MM.1S (cell line): ENCODE measurements around the gene CDYL2.
"Not testable (repeated sequence)": the region's sequence is repeated elsewhere in the genome, so short reads cannot be mapped to it uniquely, and the experiment has no call there.

ENCODE experiments used
- DNase-seq: peaks from one replicate; pipeline ENCODE4 v3.0.0-alpha.2; 2015
- H2AFZ ChIP-seq: fragments of 300-600 bp; sonication (generic); 2 replicates; pipeline ENCODE4 v1.6.0; 2016; ENCODE audit warnings: antibody characterized with exemption, low read length
- H3F3A ChIP-seq: fragments of 300-600 bp; sonication (generic); 2 replicates; pipeline ENCODE4 v1.6.1; 2016; ENCODE audit warnings: mild to moderate bottlenecking, antibody characterized with exemption, low read length, moderate library complexity, mixed read lengths; ENCODE audit not compliant: insufficient read depth
- H3K27ac ChIP-seq: fragments of 300-600 bp; sonication (generic); 2 replicates; pipeline ENCODE4 v1.5.1; 2016; ENCODE audit warnings: mild to moderate bottlenecking, low read length
- H3K27me3 ChIP-seq: fragments of 300-600 bp; sonication (generic); replicated peaks from 2 replicates; pipeline ENCODE4 v1.6.0; 2016; ENCODE audit warnings: low read length; ENCODE audit not compliant: insufficient read depth
- H3K36me3 ChIP-seq: fragments of 300-600 bp; sonication (generic); replicated peaks from 2 replicates; pipeline ENCODE4 v1.6.1; 2016; ENCODE audit warnings: mild to moderate bottlenecking, low read length, mixed read lengths; ENCODE audit not compliant: insufficient read depth
- H3K4me1 ChIP-seq: fragments of 300-600 bp; sonication (generic); 2 replicates; pipeline ENCODE4 v1.6.1; 2016; ENCODE audit warnings: low read length, mixed read lengths
- H3K4me2 ChIP-seq: fragments of 300-600 bp; sonication (generic); 2 replicates; pipeline ENCODE4 v1.6.0; 2016; ENCODE audit warnings: low read depth, low read length
- H3K4me3 ChIP-seq: fragments of 300-600 bp; sonication (generic); 2 replicates; pipeline ENCODE4 v1.5.1; 2016; ENCODE audit warnings: low read length, mixed read lengths
- H3K79me2 ChIP-seq: fragments of 300-600 bp; sonication (generic); 2 replicates; pipeline ENCODE4 v1.6.1; 2016; ENCODE audit warnings: mixed run types, low read length, mixed read lengths
- H3K9ac ChIP-seq: fragments of 300-600 bp; sonication (generic); 2 replicates; pipeline ENCODE4 v1.6.1; 2016; ENCODE audit warnings: low read length, mixed read lengths
- H3K9me2 ChIP-seq: fragments of 300-600 bp; sonication (generic); replicated peaks from 2 replicates; pipeline ENCODE4 v1.6.1; 2016; ENCODE audit warnings: mild to moderate bottlenecking, low read length, mixed read lengths; ENCODE audit not compliant: insufficient read depth
- H3K9me3 ChIP-seq: fragments of 300-600 bp; sonication (generic); replicated peaks from 2 replicates; pipeline ENCODE4 v1.6.1; 2016; ENCODE audit warnings: mild to moderate bottlenecking, low read length, mixed read lengths; ENCODE audit not compliant: insufficient read depth
- H4K20me1 ChIP-seq: fragments of 300-600 bp; sonication (generic); 2 replicates; pipeline ENCODE4 v1.6.1; 2016; ENCODE audit warnings: mild to moderate bottlenecking, low read length, moderate library complexity, mixed read lengths; ENCODE audit not compliant: insufficient read depth
- CTCF ChIP-seq: fragments of 300-600 bp; sonication (generic); IDR thresholded peaks from 2 replicates; pipeline ENCODE4 v1.5.1; 2016; ENCODE audit warnings: antibody characterized with exemption, low read length, mixed read lengths
- EZH2 ChIP-seq: fragments of 300-600 bp; sonication (generic); optimal IDR thresholded peaks from 2 replicates; pipeline ENCODE3; 2017; ENCODE audit warnings: low read depth, mild to moderate bottlenecking, antibody characterized with exemption, low read length, mixed read lengths
- EZH2phosphoT487 ChIP-seq: fragments of 300-600 bp; sonication (generic); IDR thresholded peaks from 2 replicates; pipeline ENCODE4 v1.6.1; 2018; ENCODE audit warnings: antibody characterized with exemption, low read length

Gene CDYL2

GRCh38 chr16:80733407-80733806 lies 71.0 kb downstream of the CDYL2 start:
- no peak for TF ChIP-seq CTCF
- TF ChIP-seq EZH2 = no peak
- no peak for TF ChIP-seq EZH2phosphoT487
- Histone ChIP-seq H3K9me2 (no peaks in the 10 kb centered on the region), H3K4me2 (no peak overlapping the region), H4K20me1 (no peaks in the 10 kb centered on the region), H3K27me3 (no peaks in the 10 kb centered on the region), H3F3A (no peaks in the 10 kb centered on the region), H3K4me1 (no peaks in the 10 kb centered on the region), H2AFZ (no peak overlapping the region), H3K27ac (no peak overlapping the region), H3K9me3 (no peaks in the 10 kb centered on the region), H3K36me3 (no peaks in the 10 kb centered on the region), H3K9ac (no peak overlapping the region), H3K79me2 (no peaks in the 10 kb centered on the region), H3K4me3 (no peak overlapping the region)
- no peak for DNase-seq

GRCh38 chr16:80731915-80732314 lies 72.5 kb downstream of the CDYL2 start:
- H2AFZ ChIP-seq = no peak overlapping the region
- no peaks in the 10 kb centered on the region for H3K36me3 ChIP-seq
- no peaks in the 10 kb centered on the region for H3K79me2 ChIP-seq
- no peaks in the 10 kb centered on the region for H4K20me1 ChIP-seq
- no peak for DNase-seq
- no peak overlapping the region for H3K9ac ChIP-seq
- H3K4me2 ChIP-seq = no peak overlapping the region
- H3K9me2 ChIP-seq = no peaks in the 10 kb centered on the region
- H3F3A ChIP-seq = no peaks in the 10 kb centered on the region
- H3K27me3 ChIP-seq = no peaks in the 10 kb centered on the region
- no peak overlapping the region for H3K27ac ChIP-seq
- H3K4me3 ChIP-seq = no peak overlapping the region
- H3K4me1 ChIP-seq = no peaks in the 10 kb centered on the region
- TF ChIP-seq EZH2phosphoT487 (no peak), EZH2 (no peak), CTCF (no peak)
- H3K9me3 ChIP-seq = no peaks in the 10 kb centered on the region

- not testable (repeated sequence) for H3K9ac ChIP-seq, H3K27me3 ChIP-seq, H3K79me2 ChIP-seq, H3K9me2 ChIP-seq, H2AFZ ChIP-seq, H3F3A ChIP-seq, H4K20me1 ChIP-seq, H3K4me2 ChIP-seq, H3K9me3 ChIP-seq, H3K4me3 ChIP-seq, H3K36me3 ChIP-seq, DNase-seq, H3K4me1 ChIP-seq, H3K27ac ChIP-seq
Measured at GRCh38 chr16:80727066-80727763, 77.2 kb downstream of the CDYL2 start.

GRCh38 chr16:80725566-80726162 lies 78.7 kb downstream of the CDYL2 start:
- Histone ChIP-seq H3K27ac (no peak overlapping the region), H3K79me2 (no peaks in the 10 kb centered on the region), H4K20me1 (no peaks in the 10 kb centered on the region), H2AFZ (no peak overlapping the region), H3F3A (no peaks in the 10 kb centered on the region), H3K9ac (no peak overlapping the region), H3K27me3 (no peaks in the 10 kb centered on the region), H3K4me2 (no peak overlapping the region), H3K9me2 (no peaks in the 10 kb centered on the region), H3K9me3 (no peaks in the 10 kb centered on the region), H3K36me3 (no peaks in the 10 kb centered on the region), H3K4me3 (no peak overlapping the region), H3K4me1 (no peaks in the 10 kb centered on the region)
- TF ChIP-seq EZH2 (no peak), CTCF (no peak)
- no peak for DNase-seq
